ENCODE results near the gene CPA1. TPM values are rescaled to one million over a fixed set of nuclear protein-coding genes. Genes with fewer than 3 reads are reported as not detected.

The CPA1 gene
- total RNA-seq (1 to 10 TPM in 7 of 10 donors, not detected in 3; 2.3 to 3.8 (median 2.8) TPM), polyA plus RNA-seq (under 1 TPM in 1 of 2 donors, not detected in 1; 0.35 TPM)
- long read RNA-seq, donor 1, result 0 reads
- long read RNA-seq, donor 2, result 0 reads
- long read RNA-seq, donor 3, result 0 reads

DNA sequence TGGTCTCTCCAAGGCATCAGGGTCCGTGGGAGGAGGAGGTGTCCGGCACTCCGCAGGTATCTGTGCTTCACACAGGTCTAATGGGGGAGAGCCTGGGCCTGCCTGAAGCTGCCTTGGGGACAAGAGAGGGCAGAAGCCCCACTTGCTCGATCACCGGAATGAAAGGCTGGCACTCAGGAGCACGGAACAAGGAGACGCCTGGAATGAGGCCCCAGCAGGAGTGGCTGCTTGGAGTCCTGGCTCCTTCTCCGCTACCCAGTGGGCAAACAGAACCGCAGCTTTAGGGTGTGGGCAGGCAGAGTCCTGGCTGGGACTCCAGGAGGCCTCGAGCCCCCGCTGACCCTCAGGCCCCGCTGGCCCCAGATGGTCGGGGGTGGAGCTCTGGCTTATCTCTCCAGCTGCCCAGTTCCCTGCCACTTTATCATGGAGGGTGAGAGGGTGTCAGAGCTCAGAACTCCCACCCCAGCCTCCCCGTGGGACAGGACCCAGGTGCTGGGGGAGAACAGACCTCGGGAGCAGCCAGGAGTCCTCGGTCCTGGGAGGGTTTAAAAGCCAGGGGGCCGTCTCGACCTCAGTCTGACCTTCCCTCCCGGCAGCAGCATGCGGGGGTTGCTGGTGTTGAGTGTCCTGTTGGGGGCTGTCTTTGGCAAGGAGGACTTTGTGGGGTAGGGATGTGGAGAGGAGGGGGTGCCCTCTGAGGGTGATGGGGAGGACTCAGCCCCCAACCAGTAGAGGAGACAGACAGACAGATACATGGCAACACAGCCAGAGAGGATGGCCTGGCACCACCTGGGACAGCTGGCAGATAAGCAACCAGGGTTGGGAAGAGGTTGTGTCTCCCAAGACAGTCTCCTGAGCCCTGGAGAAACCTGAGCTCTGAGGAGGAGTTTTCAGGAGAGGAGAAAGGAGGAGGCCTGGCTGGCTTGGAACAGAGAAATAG, at the start of gene CPA1:
CPA1 (plus strand) TSS at position 574 of the 940 bp plus-strand sequence; CDS start at position 601, 27 bp downstream.
- no peaks in the 10 kb centered on the region for H3K36me3 ChIP-seq
- no peaks in the 10 kb centered on the region for H3K27me3 ChIP-seq
- intact Hi-C loops (cut with DNase I), result no loop called here
- no peak within 1 kb of the TSS for H3K27ac ChIP-seq
- ATAC-seq (peak in 6 of 8 donors; percentile 14 to 45 (median 22)), DNase-seq (no peak)
- peaks cover 0 to 12% (median 0%) of the 10 kb centered on the region in 9 donors for H3K4me1 ChIP-seq
- TF ChIP-seq, protein P1, sequence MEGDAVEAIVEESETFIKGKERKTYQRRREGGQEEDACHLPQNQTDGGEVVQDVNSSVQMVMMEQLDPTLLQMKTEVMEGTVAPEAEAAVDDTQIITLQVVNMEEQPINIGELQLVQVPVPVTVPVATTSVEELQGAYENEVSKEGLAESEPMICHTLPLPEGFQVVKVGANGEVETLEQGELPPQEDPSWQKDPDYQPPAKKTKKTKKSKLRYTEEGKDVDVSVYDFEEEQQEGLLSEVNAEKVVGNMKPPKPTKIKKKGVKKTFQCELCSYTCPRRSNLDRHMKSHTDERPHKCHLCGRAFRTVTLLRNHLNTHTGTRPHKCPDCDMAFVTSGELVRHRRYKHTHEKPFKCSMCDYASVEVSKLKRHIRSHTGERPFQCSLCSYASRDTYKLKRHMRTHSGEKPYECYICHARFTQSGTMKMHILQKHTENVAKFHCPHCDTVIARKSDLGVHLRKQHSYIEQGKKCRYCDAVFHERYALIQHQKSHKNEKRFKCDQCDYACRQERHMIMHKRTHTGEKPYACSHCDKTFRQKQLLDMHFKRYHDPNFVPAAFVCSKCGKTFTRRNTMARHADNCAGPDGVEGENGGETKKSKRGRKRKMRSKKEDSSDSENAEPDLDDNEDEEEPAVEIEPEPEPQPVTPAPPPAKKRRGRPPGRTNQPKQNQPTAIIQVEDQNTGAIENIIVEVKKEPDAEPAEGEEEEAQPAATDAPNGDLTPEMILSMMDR (IDR thresholded peaks at IDR 0.05), result no peak
- WGBS, 2 donors, result 42 to 44% methylated on average over 20 of the region's 20 CpGs
- H3K9me3 ChIP-seq, result peaks cover 0 to 15% (median 0%) of the 10 kb centered on the region in 11 donors
- no peak within 1 kb of the TSS for H3K4me3 ChIP-seq

DNA sequence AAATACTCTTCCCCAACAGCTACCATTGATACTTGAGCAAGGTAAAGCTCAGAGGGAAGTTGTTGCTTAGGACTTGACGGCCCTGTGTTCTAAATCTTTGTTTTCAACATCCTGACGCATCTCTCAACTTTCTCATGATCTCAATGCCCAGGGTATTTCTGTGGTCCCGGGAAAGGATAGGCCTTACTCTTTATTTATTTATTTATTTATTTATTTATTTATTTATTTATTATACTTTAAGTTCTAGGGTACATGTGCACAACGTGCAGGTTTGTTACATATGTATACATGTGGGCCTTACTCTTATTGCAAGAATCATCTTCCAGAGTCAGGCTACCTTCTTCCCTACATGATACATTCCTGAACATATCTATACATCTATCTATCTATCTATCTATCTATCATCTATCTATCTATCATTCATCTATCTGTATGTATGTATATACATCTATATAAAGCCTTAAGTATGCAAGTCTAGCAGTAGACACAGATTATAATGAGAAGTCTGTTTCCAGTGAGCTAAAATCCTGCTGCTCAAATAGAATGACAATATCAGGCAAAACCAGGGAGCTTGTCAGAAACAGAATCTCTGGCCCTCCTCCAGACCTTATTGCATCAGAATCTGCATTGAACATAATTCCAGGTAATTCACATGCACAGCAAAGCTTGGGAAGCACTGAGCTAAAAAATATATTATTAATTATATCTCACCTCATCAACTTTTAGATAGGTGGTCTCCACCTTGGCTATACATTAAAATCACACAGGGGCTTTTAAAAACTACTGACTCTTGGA, 47.8 kb upstream of the CPA1 start:
- TF ChIP-seq, protein P1 (IDR thresholded peaks at IDR 0.05), result no peak
- no peak for ATAC-seq
- intact Hi-C loops (cut with DNase I), result no loop called here
- H3K4me1 ChIP-seq, result no peaks in the 10 kb centered on the region
- H3K9me3 ChIP-seq, result no peaks in the 10 kb centered on the region
- 96 to 97% methylated on average over 4 of the region's 4 CpGs for WGBS, 2 donors
- no peak overlapping the region for H3K27ac ChIP-seq
- no peaks in the 10 kb centered on the region for H3K36me3 ChIP-seq
- DNase-seq, result no peak
- H3K27me3 ChIP-seq, result no peaks in the 10 kb centered on the region
- H3K4me3 ChIP-seq, result no peak overlapping the region

DNA sequence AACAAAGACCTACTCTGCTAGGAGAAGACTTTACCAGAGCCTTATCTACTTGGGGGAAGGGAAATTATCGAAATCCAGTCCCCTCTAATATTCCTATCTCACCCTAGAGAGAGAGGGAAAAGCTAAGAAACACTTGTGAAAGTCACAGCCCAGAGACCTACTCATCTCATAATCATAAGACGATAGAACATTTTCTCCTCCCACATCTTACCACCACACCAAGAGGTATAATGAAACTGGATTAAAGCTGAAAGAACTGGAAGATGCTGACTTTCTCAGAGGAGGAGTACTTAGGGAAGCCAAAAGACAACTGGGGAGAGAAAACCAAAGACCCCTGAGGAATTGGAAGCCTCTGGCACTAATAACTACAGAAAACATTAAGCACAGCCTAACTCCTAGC, 46.5 kb upstream of the CPA1 start:
- H3K4me1 ChIP-seq, result no peaks in the 10 kb centered on the region
- no peaks in the 10 kb centered on the region for H3K9me3 ChIP-seq
- ATAC-seq, result no peak
- intact Hi-C loops (cut with DNase I), result no loop called here
- no peaks in the 10 kb centered on the region for H3K36me3 ChIP-seq
- WGBS, 2 donors, result 79 to 87% methylated on average over 2 of the region's 2 CpGs
- no peaks in the 10 kb centered on the region for H3K27me3 ChIP-seq
- no peak overlapping the region for H3K27ac ChIP-seq
- TF ChIP-seq, protein P1 (IDR thresholded peaks at IDR 0.05), result no peak
- H3K4me3 ChIP-seq, result no peak overlapping the region
- DNase-seq, result no peak

DNA sequence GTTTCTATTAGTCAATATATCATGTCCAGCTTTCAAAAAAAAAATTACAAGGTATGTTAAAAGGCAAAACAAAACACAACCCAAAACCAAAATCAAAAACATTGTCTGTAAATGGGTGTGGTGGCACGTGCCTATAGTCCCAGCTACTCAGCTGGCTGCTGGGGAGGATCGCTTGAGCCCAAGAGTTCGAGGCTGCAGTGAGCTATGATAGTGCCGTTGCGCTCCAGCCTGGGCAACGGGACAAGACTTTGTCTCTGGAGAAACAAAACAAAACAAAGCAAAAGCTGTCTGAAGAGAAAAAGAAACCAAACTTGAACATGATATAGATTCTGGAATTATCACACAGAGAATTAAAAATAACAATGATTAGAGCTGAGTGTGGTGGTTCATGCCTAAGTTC, 46.0 kb upstream of the CPA1 start:
- intact Hi-C loops (cut with DNase I), result no loop called here
- WGBS, 2 donors, result 32 to 50% methylated on average over 6 of the region's 6 CpGs
- ATAC-seq, result peak in 1 of 8 donors; percentile 11

More for the DNA sequence above, 46.0 kb upstream of the CPA1 start:
- Histone ChIP-seq H3K27me3 (no peaks in the 10 kb centered on the region), H3K4me1 (no peaks in the 10 kb centered on the region), H3K9me3 (no peaks in the 10 kb centered on the region), H3K27ac (no peak overlapping the region), H3K36me3 (no peaks in the 10 kb centered on the region), H3K4me3 (no peak overlapping the region)
- DNase-seq, result peak in 1 of 2 donors; percentile 14
- TF ChIP-seq, protein P1 (IDR thresholded peaks at IDR 0.05), result no peak

All from heart right ventricle (tissue), 16 donors.